Ishikawa (cell line): ENCODE measurements around the gene ADAMTS12.

Experiments used
- CEBPB ChIP-seq: IDR thresholded peaks from 2 replicates; pipeline ENCODE4 v1.6.1; 2012
- CREB1 ChIP-seq: IDR thresholded peaks from 2 replicates; pipeline ENCODE4 v1.6.1; 2012; ENCODE audit warnings: low read depth
- EGR1 ChIP-seq: IDR thresholded peaks from 2 replicates; pipeline ENCODE4 v1.6.1; 2012
- EP300 ChIP-seq: IDR thresholded peaks from 2 replicates; pipeline ENCODE4 v1.6.1; 2012; ENCODE audit warnings: borderline replicate concordance
- FOXM1 ChIP-seq: IDR thresholded peaks from 2 replicates; pipeline ENCODE4 v1.6.1; 2012; ENCODE audit warnings: low read depth, borderline replicate concordance
- MAX ChIP-seq: IDR thresholded peaks from 2 replicates; pipeline ENCODE4 v1.6.1; 2012
- NFIC ChIP-seq: IDR thresholded peaks from 2 replicates; pipeline ENCODE4 v1.6.1; 2012
- RAD21 ChIP-seq: IDR thresholded peaks from 2 replicates; pipeline ENCODE4 v1.6.1; 2012; ENCODE audit warnings: low read depth
- REST ChIP-seq: IDR thresholded peaks from 2 replicates; pipeline ENCODE4 v1.6.1; 2012; ENCODE audit warnings: low read depth, mild to moderate bottlenecking
- TAF1 ChIP-seq: IDR thresholded peaks from 2 replicates; pipeline ENCODE4 v1.6.1; 2012; ENCODE audit warnings: low read depth, mild to moderate bottlenecking
- TCF12 ChIP-seq: IDR thresholded peaks from 2 replicates; pipeline ENCODE4 v1.6.1; 2012; ENCODE audit warnings: low read depth
- TEAD4 ChIP-seq: IDR thresholded peaks from 2 replicates; pipeline ENCODE4 v1.6.1; 2012
- USF1 ChIP-seq: IDR thresholded peaks from 2 replicates; pipeline ENCODE4 v1.6.1; 2012
- YY1 ChIP-seq: IDR thresholded peaks from 2 replicates; pipeline ENCODE4 v1.6.1; 2012; ENCODE audit warnings: low read depth
- ZBTB7A ChIP-seq: IDR thresholded peaks from 2 replicates; pipeline ENCODE4 v1.6.1; 2012; ENCODE audit warnings: low read depth

ADAMTS12 gene

GRCh38 chr5:33588654-33589372 is 303.0 kb downstream of the ADAMTS12 start:
- TF ChIP-seq TCF12 (no peak), RAD21 (peak; percentile 71), USF1 (no peak), TAF1 (no peak), ZBTB7A (no peak), YY1 (no peak), FOXM1 (no peak), EP300 (no peak), CEBPB (no peak)

GRCh38 chr5:33583332-33583731 is 308.5 kb downstream of the ADAMTS12 start:
- TF ChIP-seq FOXM1 (no peak), EP300 (no peak), RAD21 (no peak), NFIC (no peak), TAF1 (no peak), TCF12 (no peak), USF1 (no peak), CREB1 (no peak), YY1 (no peak), MAX (no peak)

GRCh38 chr5:33582417-33582816 is 309.4 kb downstream of the ADAMTS12 start:
- no peak for TF ChIP-seq TEAD4
- no peak for TF ChIP-seq CEBPB
- TF ChIP-seq ZBTB7A: no peak
- TF ChIP-seq FOXM1: no peak
- TF ChIP-seq CREB1: no peak
- TF ChIP-seq REST: no peak
- TF ChIP-seq NFIC: no peak
- no peak for TF ChIP-seq MAX
- TF ChIP-seq TAF1: no peak
- TF ChIP-seq EP300: no peak
- TF ChIP-seq EGR1: no peak
- no peak for TF ChIP-seq USF1
- no peak for TF ChIP-seq YY1
- TF ChIP-seq TCF12: no peak
- no peak for TF ChIP-seq RAD21

- TF ChIP-seq FOXM1 (no peak), ZBTB7A (no peak), MAX (no peak), NFIC (no peak), EP300 (no peak), TEAD4 (no peak)
Measured at GRCh38 chr5:33579789-33580188, 312.0 kb downstream of the ADAMTS12 start.

- TF ChIP-seq USF1: no peak
- no peak for TF ChIP-seq EGR1
- TF ChIP-seq TAF1: no peak
- TF ChIP-seq MAX: no peak
- TF ChIP-seq TEAD4: no peak
- no peak for TF ChIP-seq RAD21
- no peak for TF ChIP-seq CEBPB
- TF ChIP-seq EP300: no peak
- TF ChIP-seq YY1: no peak
- TF ChIP-seq FOXM1: no peak
- no peak for TF ChIP-seq NFIC
- TF ChIP-seq CREB1: no peak
- TF ChIP-seq REST: no peak
- no peak for TF ChIP-seq ZBTB7A
- no peak for TF ChIP-seq TCF12
Measured at GRCh38 chr5:33579152-33579551, 312.6 kb downstream of the ADAMTS12 start.
